K562 (cell line): ENCODE measurements around the gene BIRC5. TPM values are rescaled to one million over a fixed set of nuclear protein-coding genes. Genes with fewer than 3 reads are reported as not detected.

Experiments
- ATAC-seq: fragments of 200-7000 bp; cut with Tn5 transposase; 3 replicates; pipeline ENCODE4 v1.9.1; 2020; ENCODE audit warnings: moderate library complexity
- BruUV-seq: library from RNA; stranded (reverse); fragments of 400-500 nt; replicated peaks from 2 replicates; lab custom pipeline; 2021; lab: Mats Ljungman, UMichigan
- CTCF ChIA-PET: fragments of 300-600 bp; formaldehyde crosslinking; extraction: SDS; loops from one replicate; lab custom pipeline; 2021; ENCODE audit warnings: low intra/inter-chr PET ratio; lab: Yijun Ruan, JAX
- POLR2A ChIA-PET: fragments of 300-600, 350-650 bp; sonication (Branson Sonifier 250); formaldehyde crosslinking; extraction: SDS; loops from one replicate; lab custom pipeline; 2021; ENCODE audit warnings: antibody characterized with exemption, inconsistent platforms; lab: Yijun Ruan, JAX
- DNase-seq, 4 experiments: peaks; one replicate each; pipeline versions ENCODE4 v3.0.0 to v3.0.0-alpha.2; 2011 to 2018; ENCODE audit warnings: low spot score in 3 of 4, mixed read lengths in 3 of 4; ENCODE audit errors: extremely low read depth in 1 of 4
- FAIRE-seq: peaks from 2 replicates; lab custom pipeline; 2011; peaks lifted over from hg19 to GRCh38; lab: Jason Lieb, UNC
- H2AFZ ChIP-seq: 2 replicates; pipeline ENCODE4 v1.6.0; 2011; ENCODE audit warnings: low read depth, low read length, control low read depth, inconsistent platforms
- H3K27ac ChIP-seq: fragments of 200-600 bp; 3 replicates; pipeline ENCODE4 v1.8.0; 2011; ENCODE audit warnings: low read depth, mild to moderate bottlenecking, control low read depth, inconsistent platforms, low read length, moderate library complexity, mixed read lengths; ENCODE audit errors: extremely low read depth
- H3K27me3 ChIP-seq, 2 experiments: fragments of 300-600 bp in 1 of 2; 2 replicates in 1 of 2; 3 replicates in 1 of 2; pipeline versions ENCODE4 v1.6.0 to v1.8.0; 2011; ENCODE audit warnings: inconsistent platforms in 2 of 2, low read length in 2 of 2, mild to moderate bottlenecking in 1 of 2, mixed read lengths in 1 of 2, moderate library complexity in 1 of 2; ENCODE audit not compliant: control insufficient read depth in 2 of 2, insufficient read depth in 2 of 2
- H3K36me3 ChIP-seq: fragments of 300-600 bp; 3 replicates; pipeline ENCODE4 v1.8.0; 2011; ENCODE audit warnings: mild to moderate bottlenecking, low read length, inconsistent platforms; ENCODE audit not compliant: control insufficient read depth, insufficient read depth
- H3K4me1 ChIP-seq, 2 experiments: fragments of 200-600 bp in 1 of 2; replicated peaks in 1 of 2; 2 replicates in 1 of 2; 3 replicates in 1 of 2; pipeline versions ENCODE4 v1.5.1 to v1.8.0; 2011; ENCODE audit warnings: inconsistent platforms in 2 of 2, low read length in 2 of 2, mild to moderate bottlenecking in 1 of 2, mixed read lengths in 1 of 2, moderate library complexity in 1 of 2; ENCODE audit not compliant: control insufficient read depth in 2 of 2, insufficient read depth in 2 of 2
- H3K4me2 ChIP-seq: 2 replicates; pipeline ENCODE4 v1.6.1; 2011; ENCODE audit warnings: low read length, control low read depth, inconsistent platforms, mixed read lengths; ENCODE audit not compliant: insufficient read depth
- H3K4me3 ChIP-seq: fragments of 200-600 bp; sonication (generic), shearing (Covaris generic); 2 replicates; pipeline ENCODE4 v1.5.1; 2016; ENCODE audit warnings: control low read depth, inconsistent platforms
- H3K79me2 ChIP-seq: fragments of 200-600 bp; 3 replicates; pipeline ENCODE4 v1.8.0; 2011; ENCODE audit warnings: low read length, inconsistent platforms; ENCODE audit not compliant: control insufficient read depth, insufficient read depth
- H3K9ac ChIP-seq, 2 experiments: 2 replicates each; pipeline versions ENCODE4 v1.6.0 to v1.6.1; 2011; ENCODE audit warnings: low read depth in 2 of 2, low read length in 2 of 2, control low read depth in 1 of 2, inconsistent platforms in 1 of 2, mild to moderate bottlenecking in 1 of 2, mixed read lengths in 1 of 2; ENCODE audit not compliant: insufficient read depth in 1 of 2
- H3K9me1 ChIP-seq: one replicate; pipeline ENCODE4 v1.6.0; 2011; ENCODE audit warnings: inconsistent platforms, mild to moderate bottlenecking, low read length, moderate library complexity; ENCODE audit not compliant: control insufficient read depth, insufficient read depth
- H3K9me3 ChIP-seq: replicated peaks from 2 replicates; pipeline ENCODE4 v1.5.1; 2011; ENCODE audit warnings: low read depth, low read length, inconsistent platforms; ENCODE audit not compliant: control insufficient read depth, insufficient read depth
- H4K20me1 ChIP-seq: replicated peaks from 2 replicates; pipeline ENCODE4 v1.6.1; 2011; ENCODE audit warnings: low read length, inconsistent platforms, mixed read lengths; ENCODE audit not compliant: control insufficient read depth, insufficient read depth
- ATF7 ChIP-seq: fragments of 450-650 bp; IDR thresholded peaks from 2 replicates; pipeline ENCODE4 v1.7.1; 2014; ENCODE audit warnings: mild to moderate bottlenecking, moderate library complexity
- ETV6 ChIP-seq, 3 experiments: fragments of 150-350 bp in 1 of 3; sonication (generic) in 1 of 3; formaldehyde crosslinking in 1 of 3; IDR thresholded peaks; 2 replicates each; pipeline versions ENCODE4 v1.6.1 to v1.8.0; 2014 to 2022; ENCODE audit warnings: borderline replicate concordance in 2 of 3, low read depth in 2 of 3, antibody characterized with exemption in 1 of 3, low read length in 1 of 3, mild to moderate bottlenecking in 1 of 3, missing genetic modification reagents in 1 of 3
- NFRKB ChIP-seq: fragments of 450-650 bp; IDR thresholded peaks from 2 replicates; pipeline ENCODE4 v1.6.1; 2016; ENCODE audit warnings: low read depth
- RBFOX2 ChIP-seq: fragments of 200-400 bp; formaldehyde crosslinking; IDR thresholded peaks from 2 replicates; pipeline ENCODE4 v1.6.1; 2017; ENCODE audit warnings: low read depth, mild to moderate bottlenecking, low read length, moderate library complexity
- SP1 ChIP-seq: sonication (generic); formaldehyde crosslinking; IDR thresholded peaks from 2 replicates; pipeline ENCODE4 v1.8.1; 2022; ENCODE audit warnings: mild to moderate bottlenecking, missing genetic modification reagents
- SRF ChIP-seq, 2 experiments: fragments of 250-450, 450-650 bp in 1 of 2; sonication (Bioruptor Pico) in 1 of 2; sonication (generic) in 1 of 2; formaldehyde crosslinking; IDR thresholded peaks; 2 replicates each; pipeline versions ENCODE4 v1.5.0 to v1.5.1; 2020 to 2022; ENCODE audit warnings: mild to moderate bottlenecking in 1 of 2, missing genetic modification reagents in 1 of 2
- WGBS: fragments of 100-300 bp; shearing (Covaris generic); methylation state at CpG from one replicate; pipeline ENCODE4 v1.1.6; 2016; ENCODE audit warnings: low coverage, mixed read lengths; ENCODE audit not compliant: insufficient coverage; ENCODE audit errors: missing lambda C conversion rate; 5-methylcytosine and 5-hydroxymethylcytosine counted together
- in situ Hi-C: fragments of 300-500 bp; cut with MboI; formaldehyde crosslinking; loops from 4 replicates; pipeline ENCODE4 v1.15.0; 2018; ENCODE audit warnings: inconsistent platforms, mixed read lengths
- intact Hi-C: fragments of 100-400 bp; cut with micrococcal nuclease; formaldehyde crosslinking; loops from 2 replicates; pipeline ENCODE4 v1.14.2; 2022
- polyA plus RNA-seq, 8 experiments: library from polyadenylated mRNA; depleted of rRNA in 4 of 8; stranded (reverse) in 5 of 8; unstranded in 3 of 8; fragments of >200 nt; fragmentation: Nextera tagmentation in 2 of 8; fragmentation: Illumina TruSeq in 1 of 8; extraction: Ambion mirVana in 2 of 8; extraction: Trizol in 1 of 8; gene quantifications; 2 replicates each; pipeline versions ENCODE4 v1.2.1 to v1.2.3, GENCODE V29; 2011 to 2014; ENCODE audit warnings: inconsistent platforms in 1 of 8, missing spikeins in 1 of 8
- total RNA-seq, 7 experiments: library from RNA; depleted of rRNA in 6 of 7; stranded (reverse); fragments of >200 nt in 6 of 7; fragmentation: Illumina TruSeq in 2 of 7; extraction: Trizol in 2 of 7; gene quantifications; 2 replicates each; pipeline versions ENCODE4 v1.2.1 to v1.2.3, GENCODE V29; 2011 to 2021; ENCODE audit warnings: low replicate concordance in 1 of 7

Gene BIRC5
- total and polyA plus RNA-seq, 9 of the 15 experiments (the other 6 are each of a cell fraction or from before 2014, with no cell fraction given): 64.4 to 140 (median 101) TPM

- TF ChIP-seq SP1 (CRISPR knock-in tag) (no peak), ETV6 (IDR thresholded peaks at IDR 0.05; ENCODE audit: borderline replicate concordance in 1 of 2, low read depth in 2 of 2, low read length in 1 of 2) (no peak), ETV6 (CRISPR knock-in tag; IDR thresholded peaks at IDR 0.05; ENCODE audit: borderline replicate concordance) (no peak), NFRKB (0 out of 2 replicates have a peak, but pooled peaks have one; percentile 32), ATF7 (no peak), SRF (CRISPR knock-in tag; IDR thresholded peaks at IDR 0.05) (no peak)
Observed at GRCh38 chr17:78214706-78215061, 631 bp downstream of the BIRC5 start (continued).

GRCh38 chr17:78219396-78220150 is 5.5 kb downstream of the BIRC5 start:
- Histone ChIP-seq H3K36me3 (peaks cover 77% of the 10 kb centered on the region; the same call in 2 of the 3 replicates), H3K79me2 (peaks cover 26% of the 10 kb centered on the region), H3K9me3 (no peaks in the 10 kb centered on the region), H3K9ac (no peak overlapping the region), H3K9me1 (no peaks in the 10 kb centered on the region), H2AFZ (no peak overlapping the region), H3K4me2 (no peak overlapping the region), H3K4me1 (peaks cover 3 to 12% of the 10 kb centered on the region in 2 experiments; a peak in 4 of 5 replicates), H3K27me3 (no peaks in the 10 kb centered on the region; a peak in 1 of 5 replicates)
- DNase-seq (no peak), ATAC-seq (no peak), FAIRE-seq (no peak)
- CTCF ChIA-PET: no interaction called here
- BruUV-seq: no TSS peak
- no peak for TF ChIP-seq SP1 (CRISPR knock-in tag)
- peak; percentile 29; the same call in 1 of the 2 replicates for TF ChIP-seq RBFOX2
- TF ChIP-seq, all 486 proteins: peak for 1
- Histone ChIP-seq H3K4me3 (no peak overlapping the region), H4K20me1 (no peaks in the 10 kb centered on the region), H3K27ac (no peak overlapping the region)
- in situ Hi-C loops: no loop called here
- intact Hi-C loops: no loop called here
- 93% methylated on average over 11 of the region's 11 CpGs for WGBS
- POLR2A ChIA-PET: interaction anchor here (0.6 to 1.7 kb wide), 6 partner anchors 12 to 182 kb away, joined by 3 to 7 read pairs (median 3); partner anchors contain the start of genes AFMID, TK1 and TMEM235
